NAMALWA (cell line): ENCODE measurements around the gene ZNF407.
A peak's percentile ranks its signal among the peaks of the same experiment; 100 is the strongest.

ENCODE experiments used
- DNase-seq: peaks from one replicate; pipeline ENCODE4 v3.0.0-alpha.2; 2015; ENCODE audit warnings: low spot score

The ZNF407 gene

DNA sequence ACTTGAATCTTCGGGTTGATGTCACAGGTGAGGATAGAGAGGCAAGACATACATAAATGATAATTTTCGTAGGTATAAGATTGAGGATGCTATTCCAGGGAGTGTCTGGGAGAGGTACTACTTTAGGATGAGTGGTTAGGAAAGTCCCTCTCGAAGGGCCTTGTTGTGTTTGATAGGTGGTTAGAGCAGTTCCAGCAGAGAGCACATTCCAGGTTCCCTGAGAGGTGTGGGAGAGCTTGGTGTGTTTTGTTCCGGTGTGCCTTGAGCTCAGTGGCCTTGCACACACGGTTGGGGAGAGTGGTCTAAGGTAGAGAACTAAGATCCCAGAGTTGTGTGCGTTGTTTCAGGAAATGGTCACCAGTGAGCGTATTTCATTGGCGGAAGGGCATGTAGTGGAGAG is 191.4 kb downstream of the ZNF407 start:
- DNase-seq, result no peak

DNA sequence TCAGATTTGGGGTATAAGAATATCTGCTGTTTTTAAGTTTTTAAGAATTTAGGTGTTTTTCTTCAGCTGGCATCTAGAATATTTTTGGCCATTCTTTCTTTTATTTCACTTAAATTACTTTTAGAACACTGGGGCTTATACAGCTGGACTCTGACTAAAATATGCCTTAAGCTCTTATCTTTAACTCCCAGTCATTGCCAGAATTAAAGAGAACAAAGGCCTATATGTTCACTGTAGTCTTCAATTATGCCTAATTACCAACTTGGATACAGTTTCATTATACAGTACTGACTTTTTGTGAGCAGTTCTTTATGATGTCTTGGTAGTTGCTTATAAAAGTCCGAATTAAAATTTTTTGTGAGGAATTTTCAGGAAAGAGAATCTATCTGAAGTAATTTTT is 192.8 kb downstream of the ZNF407 start:
- DNase-seq, result no peak

DNA sequence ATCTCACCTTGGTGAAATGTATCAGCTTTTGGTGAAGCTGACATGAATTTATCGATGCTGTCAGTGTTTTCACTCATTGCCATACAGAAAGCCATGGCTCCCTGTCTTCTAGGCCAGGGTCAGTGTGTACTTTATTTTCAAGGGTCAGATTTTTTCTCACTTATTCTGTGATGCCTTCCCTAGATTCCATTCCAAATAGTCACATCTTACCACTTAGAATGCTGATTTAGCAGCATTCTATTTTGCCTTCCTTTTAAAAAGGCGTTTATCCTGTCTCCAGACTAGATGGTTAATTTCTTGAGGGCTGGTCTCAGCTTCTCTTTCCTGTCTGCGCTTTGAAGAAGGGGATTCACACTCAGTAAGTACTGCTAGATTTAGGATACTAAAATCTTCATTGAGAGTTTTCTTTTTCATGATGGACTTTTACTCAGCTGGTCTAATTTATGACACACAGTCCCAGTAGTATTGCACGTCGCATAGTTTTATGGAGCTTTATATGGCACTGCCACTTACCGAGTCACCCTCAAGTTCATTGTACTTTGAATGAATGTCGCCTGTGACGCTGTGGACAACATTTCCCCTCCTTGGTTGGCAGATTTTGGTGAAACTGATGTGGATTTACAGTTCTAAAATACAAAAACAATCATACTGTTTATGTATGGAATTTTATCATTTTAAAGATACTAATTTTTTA is 194.0 kb downstream of the ZNF407 start:
- DNase-seq, result no peak

DNA sequence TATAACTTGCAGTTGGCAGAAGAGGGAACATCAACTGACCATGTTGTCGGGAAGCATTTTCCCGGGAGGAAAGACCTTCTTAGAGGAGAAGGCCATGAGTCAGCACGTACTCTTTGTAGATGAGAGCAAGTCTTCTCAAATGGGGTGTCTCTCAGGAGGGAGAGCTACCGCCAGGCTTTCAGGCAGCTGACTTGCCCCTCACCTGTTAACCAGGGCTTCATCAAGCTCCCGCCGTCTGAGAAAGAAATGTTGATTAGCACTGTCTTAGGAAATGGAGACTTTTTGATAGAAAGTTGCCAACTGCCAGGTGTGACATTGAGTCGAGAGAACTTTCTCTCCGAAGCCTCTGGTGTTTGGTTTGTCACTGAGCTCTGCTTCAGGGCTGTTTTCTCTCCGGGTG is 196.1 kb downstream of the ZNF407 start:
- DNase-seq, result no peak

DNA sequence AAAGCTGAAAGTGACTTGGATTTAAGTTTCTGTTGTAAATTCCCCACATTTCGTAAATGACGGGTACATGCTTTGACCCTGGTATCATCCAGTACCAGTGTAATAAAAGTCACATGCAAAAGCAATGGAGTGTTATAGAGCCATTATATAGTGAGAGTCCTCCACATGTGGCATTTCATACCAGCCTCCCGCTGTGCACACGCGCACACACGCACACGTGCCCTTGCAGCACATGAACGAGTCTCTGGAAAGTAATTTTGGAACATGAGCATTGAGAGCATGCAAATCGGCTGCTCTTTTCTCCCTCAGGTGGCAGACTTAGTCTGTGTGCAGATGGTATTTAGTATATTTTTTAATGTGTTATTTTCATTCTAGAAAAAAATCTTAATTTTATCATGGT is 198.1 kb downstream of the ZNF407 start:
- peak; percentile 8 for DNase-seq

DNA sequence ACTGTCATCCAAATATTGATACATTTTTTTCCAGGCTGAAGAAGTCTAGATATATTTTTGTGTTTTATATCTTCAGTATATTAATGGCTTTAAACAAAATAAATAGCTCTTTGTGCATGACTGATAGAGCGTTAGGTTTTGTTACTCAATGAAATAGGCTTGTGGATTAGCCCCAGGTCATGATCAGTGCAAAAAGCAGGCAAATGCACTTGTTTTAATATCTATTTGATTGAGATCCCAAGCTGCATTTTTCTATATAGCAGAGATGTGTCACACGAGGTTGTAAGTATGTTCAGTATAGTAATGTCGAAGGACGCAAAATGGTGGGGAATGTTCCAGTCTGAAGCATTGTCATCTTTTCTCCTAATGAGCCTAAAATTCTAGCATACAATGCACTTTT is 198.5 kb downstream of the ZNF407 start:
- DNase-seq, result no peak

DNA sequence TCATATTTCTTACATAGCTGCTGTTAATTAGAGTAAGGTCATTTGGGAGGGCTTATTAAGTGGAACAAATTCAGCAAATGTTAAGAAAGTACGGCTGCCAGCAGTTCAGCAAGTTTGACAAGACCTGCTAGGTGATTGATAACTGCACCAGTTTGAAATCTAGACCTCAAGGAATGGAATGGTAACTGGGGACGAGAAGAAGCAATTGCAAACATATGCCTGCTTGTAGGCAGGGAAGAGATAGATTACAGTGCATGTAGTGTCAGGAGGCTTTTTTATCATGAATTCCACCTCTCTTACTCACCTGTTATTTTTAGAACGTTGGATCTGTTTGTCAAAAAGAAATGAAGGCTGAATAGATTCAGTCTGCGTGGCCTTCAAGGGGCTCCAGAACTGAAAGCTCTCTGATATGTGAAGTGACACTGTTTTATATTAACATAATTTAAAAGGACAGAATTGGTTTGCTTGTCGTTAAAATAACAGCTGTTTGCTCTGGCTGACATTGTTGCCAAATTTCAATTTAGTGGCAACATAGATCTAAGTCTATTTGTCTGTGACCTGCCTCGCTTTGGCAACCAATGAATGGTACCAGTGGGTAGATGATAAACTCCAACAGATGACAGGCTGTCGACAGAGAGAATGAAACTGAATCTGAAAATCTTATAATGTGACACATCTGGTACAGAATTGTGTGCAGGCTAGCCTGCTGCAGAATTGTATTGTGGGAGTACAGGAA is 199.3 kb downstream of the ZNF407 start:
- peak; percentile 11 for DNase-seq

DNA sequence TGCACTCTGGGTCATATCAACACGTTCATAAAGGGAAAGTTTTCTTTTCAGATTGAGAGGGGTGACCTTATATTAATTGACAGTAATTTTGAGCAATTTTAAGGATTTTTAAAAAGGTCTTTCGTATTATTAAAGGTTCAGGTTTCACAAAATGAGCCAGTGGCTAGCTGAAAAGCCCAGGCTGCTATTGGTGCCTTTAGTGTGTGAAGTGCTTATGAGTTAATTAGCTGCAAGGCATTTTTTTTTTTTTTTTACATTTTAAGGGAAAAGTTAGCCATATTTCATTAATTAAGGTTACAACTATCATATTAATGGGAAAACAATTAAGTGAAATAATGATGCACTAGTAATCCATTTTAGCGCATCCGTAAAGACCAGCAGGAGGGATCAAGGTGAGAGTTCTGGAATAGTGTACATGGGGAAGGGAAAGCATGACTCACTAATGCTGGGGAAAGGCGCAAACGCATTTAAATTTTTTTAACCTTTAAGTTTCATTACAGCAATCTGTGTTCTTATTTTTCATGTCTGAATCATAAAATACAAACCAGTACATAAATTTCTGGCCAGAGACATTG is 200.0 kb downstream of the ZNF407 start:
- no peak for DNase-seq

DNA sequence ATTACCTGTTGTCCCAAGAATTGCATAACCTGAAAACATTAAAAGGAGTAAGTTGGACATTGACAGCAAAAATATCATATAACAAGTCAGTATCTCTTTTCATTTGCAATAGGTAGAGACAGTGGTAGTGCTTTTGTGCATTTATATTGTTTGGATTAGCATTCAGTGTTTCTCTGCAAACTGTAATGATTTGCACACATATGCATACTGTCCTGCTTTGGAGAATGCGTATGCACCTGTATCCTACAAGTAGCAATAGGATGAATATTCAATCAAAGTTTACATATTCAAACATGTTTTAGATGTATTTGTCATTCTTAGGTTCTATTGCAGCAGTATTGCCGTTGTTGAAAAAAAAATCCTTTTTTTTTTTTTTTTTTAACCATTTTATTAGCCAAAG is 201.9 kb downstream of the ZNF407 start:
- no peak for DNase-seq

DNA sequence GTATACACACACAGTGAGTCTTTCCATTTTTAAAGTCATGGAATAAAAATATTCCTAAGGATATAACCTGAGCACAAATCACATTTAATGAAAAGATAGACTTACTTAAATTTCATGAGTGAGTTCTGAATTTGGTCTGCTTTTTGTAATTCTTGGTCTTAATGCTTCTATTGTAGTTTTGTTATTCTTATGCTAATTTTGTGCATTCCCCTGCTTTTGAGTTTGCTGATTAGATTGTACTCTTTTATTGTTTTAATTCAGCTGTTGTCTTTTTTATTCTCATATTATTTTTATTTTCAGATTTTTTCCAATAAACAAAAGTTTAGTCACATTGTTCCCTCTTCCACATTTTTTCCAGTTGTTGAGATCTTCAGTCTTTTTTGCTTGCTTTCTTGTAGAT is 202.4 kb downstream of the ZNF407 start:
- no peak for DNase-seq

DNA sequence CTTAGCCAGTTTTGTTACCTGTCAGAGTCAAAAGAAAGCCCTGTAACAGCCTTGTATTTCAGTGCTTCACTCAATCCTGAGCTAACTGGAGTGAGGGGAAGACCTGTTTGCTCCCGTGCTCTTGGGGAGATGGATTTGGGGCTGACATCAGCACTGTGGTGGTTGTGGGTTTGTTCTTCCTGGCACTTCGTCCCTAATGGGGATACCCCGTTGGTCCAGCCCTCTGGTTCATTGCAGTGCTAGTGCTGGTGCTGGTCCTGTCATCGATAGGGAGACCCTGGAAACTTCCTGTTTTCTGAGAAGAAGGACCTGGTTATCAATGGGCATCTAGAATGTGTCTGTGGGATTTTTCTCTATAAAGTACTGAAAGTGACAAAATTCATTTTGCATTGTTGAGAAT is 205.4 kb downstream of the ZNF407 start:
- DNase-seq, result no peak

DNA sequence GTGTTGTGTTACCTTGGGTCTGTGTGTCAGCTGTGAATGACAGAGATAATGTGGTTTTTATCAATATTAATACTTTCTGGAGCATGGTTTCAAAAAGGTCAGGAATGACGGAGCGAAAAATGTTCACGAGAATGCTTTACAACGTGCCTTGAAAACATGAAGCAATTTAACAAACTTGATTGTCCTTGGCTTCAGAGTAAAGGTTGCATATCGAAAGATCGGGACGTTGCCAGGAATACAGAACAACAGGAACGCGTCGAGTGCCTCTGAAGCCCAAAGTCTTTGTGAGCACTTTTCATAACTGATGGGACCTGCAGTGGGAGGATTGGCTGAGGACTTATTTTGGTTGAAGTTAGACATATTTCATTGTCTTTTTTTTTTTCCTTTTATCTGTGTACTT is 206.1 kb downstream of the ZNF407 start:
- no peak for DNase-seq

DNA sequence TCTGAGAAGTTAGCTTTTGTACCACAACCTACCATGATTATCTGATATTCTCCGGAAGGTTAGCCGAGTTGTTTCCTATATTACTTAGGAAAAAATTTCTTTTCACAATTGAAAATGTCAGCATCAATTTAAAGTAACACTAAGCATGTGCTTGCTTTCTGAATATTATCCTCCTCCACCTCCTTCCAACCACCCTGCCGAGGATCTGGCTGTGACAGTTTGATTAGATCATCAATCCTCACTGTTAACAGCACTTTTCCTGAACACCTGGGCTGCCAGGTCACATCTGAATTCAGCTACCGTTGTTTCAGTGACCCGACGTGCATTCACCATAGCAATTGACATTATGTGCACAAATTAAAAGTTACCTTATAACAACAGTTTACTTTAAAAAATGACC is 207.0 kb downstream of the ZNF407 start:
- DNase-seq, result no peak

DNA sequence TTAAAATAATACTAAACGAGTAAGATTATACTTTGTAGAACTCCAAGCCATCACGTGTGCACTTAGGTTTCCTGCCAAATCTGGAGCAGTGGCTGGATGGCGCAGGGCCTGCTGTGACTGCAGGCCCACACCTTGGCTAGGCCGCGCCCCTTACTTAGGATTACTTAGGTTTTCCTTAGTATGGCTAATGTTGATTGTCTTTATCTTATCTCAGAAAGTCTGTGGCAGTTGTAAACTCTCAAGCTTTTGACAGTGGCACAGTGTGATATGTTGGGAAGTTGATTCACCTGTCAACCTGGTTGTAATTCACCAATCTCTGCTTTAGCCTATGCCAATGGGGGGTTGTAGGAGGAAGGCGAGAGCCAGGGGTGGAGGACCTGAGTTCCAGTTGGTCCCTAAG is 208.4 kb downstream of the ZNF407 start:
- no peak for DNase-seq

DNA sequence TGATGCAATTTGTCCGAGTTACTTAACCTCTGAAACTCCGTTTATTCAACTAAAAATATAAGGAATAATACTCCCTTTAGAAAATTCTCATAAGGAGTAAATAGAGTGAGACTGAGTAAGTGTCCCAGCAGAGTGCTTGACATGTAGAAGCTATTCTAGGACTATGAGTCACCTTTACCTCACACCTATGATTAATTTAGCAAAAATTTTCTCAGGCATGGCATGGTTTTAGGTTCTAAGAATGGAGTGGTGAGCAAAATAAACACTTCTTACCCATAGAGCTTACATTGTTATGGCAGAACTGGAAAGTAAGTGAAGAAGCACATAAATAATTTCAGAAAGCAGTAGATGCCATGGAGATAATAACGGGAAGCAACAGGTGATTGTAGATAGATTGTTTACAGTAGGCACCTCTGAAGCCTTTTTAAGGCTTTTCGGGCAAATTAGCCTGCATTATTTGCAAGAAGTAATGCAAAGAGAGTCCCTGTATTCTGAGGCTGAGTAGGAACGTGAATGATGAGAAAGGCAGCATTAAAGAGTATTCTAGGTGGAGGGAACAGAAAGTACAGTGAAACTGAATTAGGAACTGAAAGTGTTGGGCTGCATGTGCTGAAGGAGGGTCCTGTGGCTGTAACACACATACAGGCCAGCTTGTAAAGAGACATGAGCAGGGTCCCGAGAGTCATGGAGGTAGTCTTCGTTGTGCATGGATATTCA is 209.2 kb downstream of the ZNF407 start:
- DNase-seq, result peak; percentile 55

DNA sequence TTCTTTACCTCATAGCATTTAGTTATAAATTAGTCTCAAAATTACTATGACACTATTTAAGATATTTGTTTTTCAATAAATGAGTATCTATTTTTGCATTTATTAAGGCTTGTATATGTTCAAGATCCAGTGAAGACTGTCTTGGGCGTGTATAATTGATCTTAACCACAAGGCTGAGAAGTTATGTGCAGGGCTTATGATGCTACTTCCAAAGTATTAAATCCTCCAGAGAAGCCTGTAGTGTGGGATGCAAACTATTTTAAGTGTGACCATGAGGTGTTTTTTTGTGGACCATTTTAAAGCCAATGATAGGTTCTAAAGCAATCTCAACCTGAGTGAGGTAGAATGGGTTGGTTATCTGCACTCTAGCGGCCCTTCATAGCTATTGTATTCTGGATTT is 219.9 kb downstream of the ZNF407 start:
- no peak for DNase-seq

DNA sequence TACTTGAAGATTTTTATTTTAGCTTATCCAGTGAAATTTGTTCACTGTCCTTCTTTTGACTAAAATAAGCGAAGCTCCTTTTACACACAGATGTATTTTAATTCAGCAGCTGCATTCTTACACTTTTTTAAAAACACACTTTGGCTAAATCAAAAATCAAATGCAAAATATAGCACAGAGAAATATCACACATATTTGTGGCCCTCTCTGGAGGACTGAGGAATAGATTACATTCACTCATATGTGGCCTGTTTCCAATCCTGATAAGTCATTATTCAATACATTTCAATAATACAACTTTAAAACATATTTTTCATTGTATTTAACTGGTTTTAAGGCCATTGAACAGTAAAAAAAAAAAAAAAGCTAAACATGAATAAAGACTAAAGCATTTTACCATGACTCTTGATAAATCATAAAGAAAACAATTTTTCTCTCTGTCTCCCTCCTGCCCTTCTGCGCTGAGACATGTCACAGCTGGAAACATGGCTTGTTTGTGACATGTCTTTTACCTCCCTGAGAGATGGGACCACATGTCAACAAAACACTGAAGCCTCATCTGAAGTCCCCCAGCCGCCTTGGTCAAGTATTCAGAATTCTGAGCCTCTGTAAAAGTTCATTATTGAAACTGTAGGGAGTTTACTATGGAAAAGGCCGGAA is 221.0 kb downstream of the ZNF407 start:
- no peak for DNase-seq

DNA sequence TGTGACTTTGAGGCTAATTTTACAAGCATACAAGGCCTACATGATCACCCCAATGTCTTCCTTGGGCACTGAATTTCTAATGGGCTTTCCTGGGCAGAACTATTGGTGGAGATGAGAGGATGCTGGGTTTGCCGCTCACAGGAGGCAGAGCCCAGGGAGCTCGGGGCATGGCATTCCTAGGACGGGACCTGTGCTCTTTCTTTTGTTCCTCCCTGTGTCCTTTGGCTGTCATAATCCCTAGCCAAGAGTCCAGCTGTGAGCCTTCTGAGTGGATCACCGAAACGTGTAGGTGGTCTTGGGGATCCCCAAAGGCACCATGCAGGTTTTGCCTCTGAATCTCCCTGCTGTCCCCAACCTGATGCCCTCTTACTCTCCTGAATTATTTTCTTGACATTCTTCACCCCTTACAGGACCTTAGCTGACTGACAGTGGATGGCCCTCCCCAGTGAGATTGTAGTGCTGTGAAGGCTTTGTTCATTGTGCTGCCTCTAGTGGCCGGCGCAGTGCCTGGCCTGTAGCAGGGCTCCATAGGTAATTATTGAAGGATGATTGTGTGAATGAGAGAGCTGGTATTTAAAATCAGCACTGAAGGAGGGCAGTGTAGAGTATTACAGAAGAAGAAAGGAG is 221.9 kb downstream of the ZNF407 start:
- DNase-seq, result peak; percentile 38

DNA sequence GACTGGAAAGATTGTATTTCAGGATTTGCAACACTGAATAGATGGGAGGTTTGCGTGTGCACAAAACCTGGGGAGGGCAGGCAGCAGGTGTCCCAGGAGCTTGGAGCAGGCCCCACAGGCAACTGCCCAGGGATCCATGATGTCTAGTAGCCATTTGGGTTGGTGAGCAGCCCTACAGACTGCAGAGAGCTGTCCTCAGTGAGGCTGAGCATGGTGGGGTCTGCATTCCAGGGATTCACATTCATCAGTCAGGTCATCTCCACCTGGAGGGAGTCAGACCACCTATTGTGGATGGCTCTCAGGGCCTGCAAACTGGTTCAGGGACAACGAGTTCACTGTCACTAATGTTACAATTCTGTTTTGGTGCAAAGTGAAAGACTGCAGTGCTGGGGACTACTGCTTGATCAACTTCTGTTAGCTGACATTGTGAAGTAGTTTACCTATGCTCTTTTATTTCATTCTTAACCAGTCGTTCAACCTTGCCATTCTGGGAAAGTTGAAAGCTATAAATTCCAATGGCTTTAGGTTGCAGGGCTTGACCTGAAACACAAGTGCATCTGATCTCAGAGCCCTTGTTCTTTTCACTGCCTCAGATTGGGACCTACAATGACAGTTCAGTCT is 222.6 kb downstream of the ZNF407 start:
- no peak for DNase-seq

DNA sequence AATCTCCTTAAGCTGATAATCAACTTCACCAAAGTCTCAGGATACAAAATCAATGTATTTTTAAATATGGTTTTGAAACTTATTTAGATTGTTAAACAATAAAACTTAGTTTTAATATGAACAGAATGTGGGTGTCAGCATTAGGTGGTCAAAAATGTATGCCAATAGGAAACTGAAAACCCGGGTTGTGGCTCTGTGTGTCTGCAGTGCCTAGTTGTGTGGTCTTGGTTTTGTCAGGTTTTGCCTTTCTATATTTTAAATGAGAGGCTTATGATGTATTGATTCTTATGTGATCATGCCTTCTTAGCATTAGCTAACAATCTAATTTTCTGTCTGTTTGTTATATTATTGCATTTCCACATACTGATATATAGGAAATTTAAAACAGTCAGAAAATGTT is 227.8 kb downstream of the ZNF407 start:
- DNase-seq, result no peak

DNA sequence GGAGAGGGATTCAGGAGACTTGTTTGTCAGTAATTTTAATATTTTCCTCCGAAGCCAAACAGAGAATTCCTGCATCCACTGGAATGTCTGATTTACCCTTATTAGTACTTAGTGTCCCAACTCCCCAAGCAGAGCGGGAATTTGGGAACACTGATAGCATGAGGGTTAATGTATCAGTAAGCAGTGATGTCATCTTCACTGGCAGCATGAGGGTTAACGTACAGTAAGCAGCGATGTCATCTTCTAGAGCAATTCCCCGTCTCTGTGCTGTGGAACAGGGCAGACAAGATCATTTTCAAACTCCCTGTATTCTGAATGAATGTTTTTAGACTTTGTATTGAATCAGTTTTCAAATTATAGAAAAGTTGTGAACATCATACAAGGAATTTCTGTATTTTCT is 228.9 kb downstream of the ZNF407 start:
- no peak for DNase-seq
